ENCODE measurements around the gene MCM8.

MCM8 gene

GRCh38 chr20:6045566-6045965 is 95.1 kb downstream of the MCM8 start:
- DNase-seq (ENCODE audit: low spot score), result peak; percentile 29

GRCh38 chr20:6046432-6046831 is 96.0 kb downstream of the MCM8 start:
- DNase-seq (ENCODE audit: low spot score), result no peak

- DNase-seq (ENCODE audit: low spot score), result no peak
Observed at GRCh38 chr20:6048391-6048790, 97.9 kb downstream of the MCM8 start.
